Keratinocyte (primary cell): ENCODE data around the gene FGFR2. TPM values are rescaled to one million over a fixed set of nuclear protein-coding genes. Genes with fewer than 3 reads are reported as not detected.

Experiments used
- DNase-seq: peaks from one replicate; pipeline ENCODE4 v3.0.0-alpha.2; 2011; ENCODE audit warnings: low read depth, missing footprints, low spot score
- FAIRE-seq: peaks from 2 replicates; lab custom pipeline; 2011; peaks lifted over from hg19 to GRCh38; lab: Jason Lieb, UNC
- H2AFZ ChIP-seq: 2 replicates; pipeline ENCODE4 v1.6.0; 2012; ENCODE audit warnings: low read length, control low read depth, inconsistent platforms; ENCODE audit not compliant: control insufficient read depth
- H3K27ac ChIP-seq: 2 replicates; pipeline ENCODE4 v1.5.1; 2011; ENCODE audit warnings: low read length; ENCODE audit not compliant: control insufficient read depth, insufficient read depth
- H3K27me3 ChIP-seq: 3 replicates; pipeline ENCODE4 v1.6.0; 2011; ENCODE audit warnings: low read length; ENCODE audit not compliant: control insufficient read depth, insufficient read depth; ENCODE audit errors: extremely low read depth
- H3K36me3 ChIP-seq, 2 experiments: 2 replicates in 1 of 2; 3 replicates in 1 of 2; pipeline ENCODE4 v1.5.1; 2011; ENCODE audit warnings: low read length in 2 of 2, mild to moderate bottlenecking in 1 of 2; ENCODE audit not compliant: control insufficient read depth in 2 of 2, insufficient read depth in 2 of 2; ENCODE audit errors: extremely low read depth in 1 of 2
- H3K4me1 ChIP-seq: 3 replicates; pipeline ENCODE4 v1.5.1; 2011; ENCODE audit warnings: low read length; ENCODE audit not compliant: control insufficient read depth, insufficient read depth; ENCODE audit errors: extremely low read depth
- H3K4me2 ChIP-seq: 3 replicates; pipeline ENCODE4 v1.6.0; 2011; ENCODE audit warnings: low read depth, low read length; ENCODE audit not compliant: control insufficient read depth, insufficient read depth; ENCODE audit errors: extremely low read depth
- H3K4me3 ChIP-seq, 3 experiments: fragments of 200-600 bp in 1 of 3; sonication (generic) in 1 of 3; 2 replicates in 2 of 3; 3 replicates in 1 of 3; pipeline ENCODE4 v1.5.1; 2011 to 2016; ENCODE audit warnings: low read length in 3 of 3, mild to moderate bottlenecking in 3 of 3, control low read depth in 2 of 3, inconsistent platforms in 1 of 3, low read depth in 1 of 3, mixed read lengths in 1 of 3, mixed run types in 1 of 3, moderate library complexity in 1 of 3; ENCODE audit not compliant: control insufficient read depth in 2 of 3, insufficient read depth in 2 of 3; ENCODE audit errors: extremely low read depth in 1 of 3
- H3K79me2 ChIP-seq: 2 replicates; pipeline ENCODE4 v1.6.0; 2012; ENCODE audit warnings: low read length; ENCODE audit not compliant: control insufficient read depth, insufficient read depth
- H3K9ac ChIP-seq: 3 replicates; pipeline ENCODE4 v1.6.0; 2011; ENCODE audit warnings: low read length; ENCODE audit not compliant: control insufficient read depth, insufficient read depth; ENCODE audit errors: extremely low read depth
- H3K9me1 ChIP-seq: 3 replicates; pipeline ENCODE4 v1.6.0; 2011; ENCODE audit warnings: low read length; ENCODE audit not compliant: control insufficient read depth, insufficient read depth; ENCODE audit errors: extremely low read depth
- H3K9me3 ChIP-seq: 2 replicates; pipeline ENCODE4 v1.5.1; 2012; ENCODE audit warnings: low read depth, low read length; ENCODE audit not compliant: control insufficient read depth
- H4K20me1 ChIP-seq: 3 replicates; pipeline ENCODE4 v1.6.0; 2011; ENCODE audit warnings: low read length; ENCODE audit not compliant: control insufficient read depth, insufficient read depth; ENCODE audit errors: extremely low read depth
- CTCF ChIP-seq, 3 experiments: IDR thresholded peaks in 1 of 3; conservative IDR thresholded peaks in 1 of 3; optimal IDR thresholded peaks in 1 of 3; 2 replicates in 2 of 3; 3 replicates in 1 of 3; pipeline versions ENCODE3 to v1.5.1; 2011; ENCODE audit warnings: low read length in 3 of 3, mild to moderate bottlenecking in 3 of 3, moderate library complexity in 2 of 3, control low read depth in 1 of 3, inconsistent platforms in 1 of 3; ENCODE audit not compliant: insufficient read depth in 2 of 3; ENCODE audit errors: extremely low read depth in 1 of 3
- EZH2 ChIP-seq: IDR thresholded peaks from one replicate; pipeline ENCODE4 v1.6.1; 2012; ENCODE audit warnings: inconsistent platforms, mild to moderate bottlenecking, low read length, moderate library complexity
- dilution Hi-C: fragments of 300-500 bp; cut with MboI; formaldehyde crosslinking; loops from one replicate; pipeline ENCODE4 v1.7.0; 2020; ENCODE audit warnings: low sequenced_read_pairs; ENCODE audit not compliant: extremely low pct_ligation_motif_present
- polyA plus RNA-seq, 5 experiments: library from polyadenylated mRNA; depleted of rRNA in 3 of 5; stranded (reverse) in 3 of 5; stranded (forward) in 1 of 5; unstranded in 1 of 5; fragments of >200 nt; gene quantifications; 1 replicate in 1 of 5; 2 replicates in 3 of 5; 3 replicates in 1 of 5; pipeline versions ENCODE4 v1.2.1 to v1.2.3, GENCODE V29; 2011 to 2012; ENCODE audit warnings: missing spikeins in 2 of 5, low read depth in 1 of 5, low replicate concordance in 1 of 5

Gene FGFR2
- polyA plus RNA-seq, 1 donor (not counting 4 experiments of a cell fraction or from before 2014, with no cell fraction given), result 20.6 TPM

DNA sequence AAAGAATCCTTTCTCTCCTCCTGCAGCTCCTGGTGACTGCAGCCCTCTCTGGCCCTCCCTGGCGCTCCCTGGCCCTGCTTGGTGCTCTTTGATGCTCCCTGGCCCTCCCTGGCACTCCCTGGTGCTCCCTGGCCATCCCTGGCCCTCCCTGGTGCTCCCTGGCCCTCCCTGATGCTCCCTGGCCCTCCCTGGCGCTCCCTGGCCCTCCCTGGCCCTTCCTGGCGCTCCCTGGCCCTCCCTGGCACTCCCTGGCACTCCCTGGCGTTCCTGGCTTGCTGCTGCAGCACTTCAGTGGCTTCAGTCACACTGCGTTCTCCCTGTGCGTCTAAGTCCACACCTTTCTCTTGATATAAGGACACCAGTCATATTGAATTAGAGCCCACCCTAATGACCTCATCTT lies 15.2 kb upstream of the FGFR2 start:
- dilution Hi-C loops, result no loop called here
- Histone ChIP-seq H3K79me2 (no peaks in the 10 kb centered on the region), H3K36me3 (no peaks in the 10 kb centered on the region), H3K9me1 (no peaks in the 10 kb centered on the region), H3K4me3 (no peak overlapping the region), H2AFZ (no peak overlapping the region), H3K9ac (no peak overlapping the region), H3K4me2 (no peak overlapping the region), H4K20me1 (no peaks in the 10 kb centered on the region), H3K9me3 (no peaks in the 10 kb centered on the region), H3K27ac (no peak overlapping the region), H3K27me3 (peaks cover 5% of the 10 kb centered on the region), H3K4me1 (peaks cover 15% of the 10 kb centered on the region)
- TF ChIP-seq EZH2, result no peak
- TF ChIP-seq CTCF (optimal IDR thresholded peaks at IDR 0.05 in 1 of 3, IDR thresholded peaks at IDR 0.05 in 1 of 3, conservative IDR thresholded peaks at IDR 0.05 in 1 of 3; ENCODE audit: extremely low read depth in 1 of 3, insufficient read depth in 2 of 3, low read length in 3 of 3), result peak in 2 of 3 experiments; percentile 26 to 37
- FAIRE-seq (no peak), DNase-seq (no peak)

DNA sequence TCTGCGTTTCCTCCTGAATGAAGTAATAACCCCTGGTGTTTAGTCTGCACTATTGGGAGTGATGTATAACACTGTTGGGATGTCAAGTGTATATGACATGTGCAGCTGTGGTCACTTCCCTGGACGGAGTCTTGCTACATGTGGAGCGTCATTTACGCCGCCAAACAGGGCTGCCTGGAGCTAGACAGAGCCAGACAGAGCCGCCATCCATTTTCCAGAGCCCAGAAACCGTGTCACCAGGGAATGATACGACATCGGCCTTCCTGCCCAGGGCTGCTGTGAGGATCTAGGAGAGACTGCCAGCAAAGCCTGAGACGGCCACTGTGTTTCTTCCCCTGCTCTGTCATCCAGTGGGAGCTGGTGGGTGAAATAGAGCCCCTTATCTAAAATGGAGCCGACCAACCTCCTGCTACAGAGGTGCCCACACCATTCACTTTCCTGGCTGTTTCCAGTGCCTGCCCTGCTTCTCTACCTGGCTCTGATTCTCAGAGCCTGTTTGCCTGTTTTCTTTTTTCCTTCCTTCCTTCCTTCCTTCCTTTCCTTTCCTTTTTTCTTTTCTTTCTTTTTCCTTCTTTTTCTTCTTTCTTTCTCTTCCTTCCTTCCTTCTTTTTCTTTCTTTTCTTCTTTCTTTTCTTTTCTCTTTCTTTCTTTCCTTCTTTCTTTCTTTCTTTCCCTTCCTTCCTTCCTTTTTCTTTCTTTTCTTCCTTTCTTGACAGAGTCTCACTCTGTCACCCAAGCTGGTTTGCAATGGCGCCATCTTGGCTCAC lies 13.3 kb upstream of the FGFR2 start:
- Histone ChIP-seq H3K9me1 (no peaks in the 10 kb centered on the region), H2AFZ (no peak overlapping the region), H4K20me1 (no peaks in the 10 kb centered on the region), H3K36me3 (no peaks in the 10 kb centered on the region), H3K9me3 (no peaks in the 10 kb centered on the region), H3K9ac (no peak overlapping the region), H3K4me2 (peak overlapping the region; percentile 37), H3K4me3 (no peak overlapping the region), H3K4me1 (peaks cover 21% of the 10 kb centered on the region), H3K27me3 (no peaks in the 10 kb centered on the region), H3K27ac (peak overlapping the region; percentile 17), H3K79me2 (no peaks in the 10 kb centered on the region)
- dilution Hi-C loops, result no loop called here
- FAIRE-seq, result peak; percentile 41
- no peak for TF ChIP-seq EZH2
- no peak for TF ChIP-seq CTCF (optimal IDR thresholded peaks at IDR 0.05 in 1 of 3, IDR thresholded peaks at IDR 0.05 in 1 of 3, conservative IDR thresholded peaks at IDR 0.05 in 1 of 3; ENCODE audit: extremely low read depth in 1 of 3, insufficient read depth in 2 of 3, low read length in 3 of 3)
- no peak for DNase-seq
